GM18861 (cell line): ENCODE measurements around the gene DUSP2.

Experiments
- ATAC-seq: cut with Tn5 transposase; IDR thresholded peaks from one replicate; pipeline ENCODE4 v1.9.1; 2021; ENCODE audit not compliant: unreplicated experiment

Gene DUSP2

GRCh38 chr2:96104487-96104861 is 40.8 kb downstream of the DUSP2 start:
- no peak for ATAC-seq

DNA sequence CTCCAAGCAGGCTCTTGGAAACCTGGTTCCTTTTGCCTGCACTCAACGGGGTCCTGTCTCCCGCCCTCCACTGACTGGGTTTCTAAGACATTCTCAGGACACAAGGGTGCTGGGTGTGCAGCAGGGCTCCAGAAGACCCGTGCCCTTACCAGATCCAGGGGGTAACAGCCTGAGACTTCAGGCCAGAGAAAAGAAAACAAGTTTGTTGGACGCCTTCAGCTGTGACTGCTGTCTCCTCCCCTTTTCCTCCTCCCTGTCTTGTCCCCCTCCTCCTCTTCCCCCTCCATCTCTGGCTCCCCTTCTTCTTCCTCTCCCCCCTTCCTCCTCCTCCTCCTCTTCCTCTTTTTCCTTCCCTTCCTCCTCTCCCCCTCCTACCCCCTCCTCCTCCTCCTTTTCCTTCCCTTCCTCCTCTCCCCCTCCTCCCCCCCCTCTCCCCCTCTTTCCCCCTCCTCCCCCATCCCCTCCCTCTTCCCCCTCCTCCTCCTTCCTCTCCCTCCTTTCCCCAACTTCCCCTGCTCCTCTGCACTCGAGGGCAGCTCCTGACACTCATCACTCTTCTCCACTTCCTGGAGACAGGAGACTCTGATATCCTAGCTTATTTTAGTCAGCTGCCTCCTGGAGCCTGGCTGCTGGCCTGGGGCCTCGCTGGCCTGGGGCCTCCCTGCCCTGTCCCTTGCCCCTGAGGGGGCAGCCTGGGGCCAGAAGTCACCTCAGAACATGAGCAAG is 41.3 kb downstream of the DUSP2 start:
- ATAC-seq: no peak

GRCh38 chr2:96103187-96103601 is 42.0 kb downstream of the DUSP2 start:
- ATAC-seq: no peak

- ATAC-seq: no peak
Observed at GRCh38 chr2:96102596-96103186, 42.5 kb downstream of the DUSP2 start.

- ATAC-seq: no peak
Observed at GRCh38 chr2:96100893-96101304, 44.3 kb downstream of the DUSP2 start.

GRCh38 chr2:96099861-96100798 is 45.1 kb downstream of the DUSP2 start:
- no peak for ATAC-seq

DNA sequence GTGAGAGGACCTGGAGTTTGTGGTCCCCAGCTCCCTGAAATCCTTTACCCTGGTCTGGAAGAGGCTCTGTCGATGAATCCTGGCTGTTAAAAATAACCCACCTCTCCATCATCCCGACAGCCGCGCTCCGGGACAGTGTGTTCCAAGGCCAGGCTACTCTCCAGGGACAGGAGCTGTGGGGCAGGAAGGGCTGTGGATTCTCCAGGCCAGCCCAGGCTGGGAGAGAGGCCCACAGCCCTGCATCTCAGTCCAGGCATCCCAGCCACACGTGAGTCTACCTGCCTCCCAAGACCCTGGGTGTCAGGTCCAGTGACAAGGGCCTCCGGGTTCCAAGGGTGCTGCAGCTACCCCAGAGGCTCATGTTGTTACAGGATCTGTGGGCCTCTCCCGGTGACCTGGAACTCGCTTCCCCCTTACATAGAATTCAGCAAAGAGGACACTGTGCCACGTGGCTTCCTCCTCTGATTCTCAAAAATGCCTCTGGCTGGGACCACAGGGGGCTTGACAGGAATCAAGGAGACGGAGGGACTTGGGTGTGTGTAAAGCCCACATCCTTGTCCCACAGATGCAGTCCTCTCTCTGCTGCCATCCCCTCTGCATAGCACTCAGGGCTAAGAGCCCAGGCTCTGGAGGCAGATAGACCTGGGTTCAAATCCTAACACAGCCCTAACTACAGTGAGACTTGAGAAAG is 46.2 kb downstream of the DUSP2 start:
- no peak for ATAC-seq

DNA sequence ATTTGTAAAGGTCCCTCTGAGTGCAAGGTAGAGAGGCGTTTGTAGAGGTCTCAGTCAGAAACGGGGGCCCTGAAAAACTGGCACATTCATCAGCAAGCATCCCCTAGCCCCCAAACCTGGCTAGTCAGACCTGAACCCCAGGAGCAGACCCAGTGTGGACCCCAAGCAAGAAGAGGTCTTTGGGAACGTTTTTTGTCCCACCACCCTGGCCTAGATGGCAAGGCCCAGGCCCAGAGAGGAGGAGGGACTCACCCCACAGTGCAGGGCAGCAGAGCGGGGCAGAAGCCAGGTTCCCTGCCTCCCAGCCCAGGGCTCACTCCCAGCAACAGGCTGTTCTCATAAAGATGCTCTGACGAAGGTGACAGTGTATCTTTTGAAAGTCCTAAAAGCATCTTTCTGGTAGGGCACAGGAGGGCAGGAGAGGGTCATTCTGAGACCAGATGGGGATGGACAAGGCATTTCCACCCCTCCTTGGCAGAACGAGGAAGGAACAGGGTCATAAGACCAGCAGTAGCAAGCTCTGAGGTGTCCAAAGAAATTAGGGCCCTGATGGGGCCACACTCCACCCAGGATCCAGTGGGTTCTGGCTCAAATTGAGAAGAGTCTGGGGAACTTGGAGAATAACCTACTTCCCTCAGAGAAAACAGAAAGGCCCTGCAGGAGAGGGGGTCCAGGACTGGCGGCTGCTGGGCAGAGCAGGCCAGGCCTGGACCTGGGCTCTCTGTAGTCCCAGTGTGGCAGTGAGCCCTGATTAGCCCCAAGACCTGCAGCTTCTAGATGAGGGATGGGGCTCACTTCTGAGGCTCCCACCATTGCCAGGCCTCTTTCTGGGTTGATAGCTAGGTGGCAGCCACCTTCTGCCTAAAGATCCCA is 47.1 kb downstream of the DUSP2 start:
- ATAC-seq: no peak

- no peak for ATAC-seq
Observed at GRCh38 chr2:96097441-96097840, 47.8 kb downstream of the DUSP2 start.

- ATAC-seq: no peak
Observed at GRCh38 chr2:96095116-96095636, 50.1 kb downstream of the DUSP2 start.

- ATAC-seq: no peak
Observed at GRCh38 chr2:96093528-96093927, 51.7 kb downstream of the DUSP2 start.
